Fibroblast of pulmonary artery (primary cell): ENCODE measurements around the gene OR52I2.

Experiments
- DNase-seq: peaks from one replicate; pipeline ENCODE4 v3.0.0-alpha.2; 2010; ENCODE audit warnings: low read depth
- H3K4me3 ChIP-seq: replicated peaks from 2 replicates; pipeline ENCODE4 v1.5.1; 2011; ENCODE audit warnings: low read depth, mild to moderate bottlenecking, control low read depth, low read length, moderate library complexity
- TF ChIP-seq, protein P1 (sequence below): IDR thresholded peaks from 2 replicates; pipeline ENCODE4 v1.5.1; 2011; ENCODE audit warnings: mild to moderate bottlenecking, control low read depth, low read length, inconsistent platforms; ENCODE audit errors: missing control alignments

OR52I2 gene

GRCh38 chr11:4581443-4581842 lies at the start of gene OR52I2:
OR52I2 (plus strand) TSS chr11:4581743.
- DNase-seq: no peak
- TF ChIP-seq, protein P1, sequence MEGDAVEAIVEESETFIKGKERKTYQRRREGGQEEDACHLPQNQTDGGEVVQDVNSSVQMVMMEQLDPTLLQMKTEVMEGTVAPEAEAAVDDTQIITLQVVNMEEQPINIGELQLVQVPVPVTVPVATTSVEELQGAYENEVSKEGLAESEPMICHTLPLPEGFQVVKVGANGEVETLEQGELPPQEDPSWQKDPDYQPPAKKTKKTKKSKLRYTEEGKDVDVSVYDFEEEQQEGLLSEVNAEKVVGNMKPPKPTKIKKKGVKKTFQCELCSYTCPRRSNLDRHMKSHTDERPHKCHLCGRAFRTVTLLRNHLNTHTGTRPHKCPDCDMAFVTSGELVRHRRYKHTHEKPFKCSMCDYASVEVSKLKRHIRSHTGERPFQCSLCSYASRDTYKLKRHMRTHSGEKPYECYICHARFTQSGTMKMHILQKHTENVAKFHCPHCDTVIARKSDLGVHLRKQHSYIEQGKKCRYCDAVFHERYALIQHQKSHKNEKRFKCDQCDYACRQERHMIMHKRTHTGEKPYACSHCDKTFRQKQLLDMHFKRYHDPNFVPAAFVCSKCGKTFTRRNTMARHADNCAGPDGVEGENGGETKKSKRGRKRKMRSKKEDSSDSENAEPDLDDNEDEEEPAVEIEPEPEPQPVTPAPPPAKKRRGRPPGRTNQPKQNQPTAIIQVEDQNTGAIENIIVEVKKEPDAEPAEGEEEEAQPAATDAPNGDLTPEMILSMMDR: no peak
- H3K4me3 ChIP-seq: no peak within 1 kb of the TSS

DNA sequence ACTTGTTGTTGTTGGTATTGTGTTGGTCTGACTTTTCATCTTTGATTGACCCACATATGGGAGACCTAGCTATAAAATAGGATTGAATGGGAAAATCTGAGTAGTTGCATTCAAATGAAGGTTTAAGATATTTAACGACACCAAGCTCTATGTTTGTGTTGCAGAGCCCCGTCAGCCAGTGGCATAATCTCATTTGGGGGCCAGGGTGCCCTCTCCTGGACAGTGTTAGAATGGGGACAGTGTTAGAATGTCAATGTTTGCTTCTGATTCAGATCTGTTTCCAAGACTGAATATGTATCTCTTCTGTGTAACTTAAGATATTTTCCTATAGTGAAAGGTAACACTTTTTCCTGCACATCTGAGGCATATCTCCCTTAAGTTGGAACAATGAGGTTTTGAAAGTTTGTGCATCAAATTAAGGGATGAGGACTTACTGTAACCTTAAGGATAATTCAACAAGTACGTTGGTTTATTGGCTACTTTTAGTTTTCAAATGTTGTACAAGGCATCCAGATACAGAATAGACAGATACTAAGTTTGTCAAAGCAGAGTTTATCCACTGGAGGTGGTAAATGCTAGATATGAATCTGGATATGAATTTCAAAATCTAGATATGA lies 41.8 kb upstream of the OR52I2 start:
- H3K4me3 ChIP-seq: no peak overlapping the region
- TF ChIP-seq, protein P1: peak; percentile 72
- DNase-seq: peak; percentile 44

DNA sequence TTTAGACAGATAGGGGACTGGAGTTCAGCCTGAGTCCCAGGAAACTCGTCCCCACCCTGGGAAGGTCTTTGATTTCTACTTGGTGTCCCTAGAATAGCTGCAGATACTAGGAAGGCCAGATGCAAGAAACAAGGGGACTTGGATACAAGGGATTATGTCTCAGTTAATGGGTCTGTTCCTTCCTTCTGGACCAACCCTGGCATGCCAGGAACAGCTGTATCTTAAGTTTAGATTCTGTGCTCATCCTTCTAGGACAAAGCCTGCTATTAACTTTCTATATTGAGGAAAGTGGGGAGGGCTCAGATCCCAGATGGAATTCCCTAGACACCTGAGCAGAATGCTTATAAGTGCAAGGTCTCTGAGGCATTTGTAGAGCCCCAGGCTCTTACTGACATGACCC lies 40.5 kb upstream of the OR52I2 start:
- H3K4me3 ChIP-seq: no peak overlapping the region
- TF ChIP-seq, protein P1: no peak

DNA sequence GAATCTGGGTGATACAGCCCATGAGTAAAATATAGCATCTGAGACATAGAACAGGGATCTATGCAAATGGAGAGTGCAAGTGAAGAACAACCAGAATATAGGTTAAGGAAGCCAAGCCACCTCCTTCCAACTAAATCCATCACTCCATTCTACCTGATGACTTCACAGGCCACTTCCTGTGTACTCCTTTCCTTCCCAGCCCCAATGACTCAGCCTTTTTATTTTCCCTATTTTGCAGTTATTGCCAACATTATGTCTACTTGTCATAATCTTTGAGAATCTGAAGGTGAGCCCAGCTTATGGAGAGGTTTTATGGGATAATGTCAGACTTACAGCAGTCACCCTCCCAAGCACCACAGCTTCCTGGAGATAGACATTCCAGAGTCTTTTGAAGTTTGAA lies 38.0 kb upstream of the OR52I2 start:
- TF ChIP-seq, protein P1: no peak
- peak; percentile 1 for DNase-seq
- no peak overlapping the region for H3K4me3 ChIP-seq

More for the DNA sequence above, 40.5 kb upstream of the OR52I2 start:
- DNase-seq: no peak

GRCh38 chr11:4544891-4545290 lies 36.7 kb upstream of the OR52I2 start, which contains the start of gene OR52M1:
OR52M1 (plus strand) TSS chr11:4545191; CDS start chr11:4545191, 0 bp downstream.
- H3K4me3 ChIP-seq: no peak within 1 kb of the TSS
- no peak for DNase-seq
- TF ChIP-seq, protein P1: no peak

DNA sequence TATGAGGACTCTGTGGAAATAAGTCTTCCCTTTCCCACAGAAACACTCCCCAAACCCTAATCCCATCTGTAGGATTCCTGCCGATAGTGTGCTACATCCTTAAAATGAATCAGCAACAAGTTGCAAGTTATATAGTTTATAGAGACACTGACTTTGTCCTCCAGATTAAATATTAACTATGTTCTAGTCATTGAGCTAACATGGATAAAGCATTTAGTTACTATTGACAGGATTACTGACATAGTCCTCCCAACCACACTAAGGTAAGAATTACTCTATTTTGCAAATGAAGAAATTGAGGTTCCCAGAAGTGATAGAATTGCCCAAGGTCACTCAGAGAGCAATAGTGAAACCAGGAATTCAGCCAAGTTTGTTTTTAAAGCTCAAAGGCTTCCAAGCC lies 34.7 kb upstream of the OR52I2 start:
- TF ChIP-seq, protein P1: no peak
- no peak for DNase-seq
- H3K4me3 ChIP-seq: no peak overlapping the region

DNA sequence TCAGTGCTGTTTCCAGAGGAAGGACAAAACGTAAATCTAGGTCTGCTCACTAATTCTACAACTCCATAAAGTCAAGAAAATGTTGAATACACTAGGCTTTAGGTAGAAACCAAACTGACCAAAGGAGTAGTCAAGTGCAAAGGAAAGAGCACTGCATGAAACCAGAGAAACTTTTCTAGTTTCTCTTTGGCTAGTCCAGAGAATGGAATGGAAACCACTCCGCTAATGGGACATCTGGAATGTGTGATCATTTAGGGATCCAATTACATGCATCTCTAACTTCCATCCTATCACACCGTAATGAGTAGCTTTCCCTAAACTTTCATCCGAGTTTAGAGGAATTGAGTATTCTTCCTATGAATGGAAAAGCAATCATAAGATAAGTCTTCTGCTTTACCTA lies 34.1 kb upstream of the OR52I2 start:
- H3K4me3 ChIP-seq: no peak overlapping the region
- TF ChIP-seq, protein P1: no peak
- no peak for DNase-seq
